Activated effector memory CD4-positive, alpha-beta T cell treated with Interleukin-2 at 50 U/mL for 16 hours (primary cell): ENCODE results near the gene BCAS1.
"Not testable (repeated sequence)": the region's sequence is repeated elsewhere in the genome, so short reads cannot be mapped to it uniquely, and the experiment has no call there.

Source experiments
- DNase-seq: peaks from one replicate; pipeline ENCODE4 v3.0.0-alpha.2; 2020

Gene BCAS1

DNA sequence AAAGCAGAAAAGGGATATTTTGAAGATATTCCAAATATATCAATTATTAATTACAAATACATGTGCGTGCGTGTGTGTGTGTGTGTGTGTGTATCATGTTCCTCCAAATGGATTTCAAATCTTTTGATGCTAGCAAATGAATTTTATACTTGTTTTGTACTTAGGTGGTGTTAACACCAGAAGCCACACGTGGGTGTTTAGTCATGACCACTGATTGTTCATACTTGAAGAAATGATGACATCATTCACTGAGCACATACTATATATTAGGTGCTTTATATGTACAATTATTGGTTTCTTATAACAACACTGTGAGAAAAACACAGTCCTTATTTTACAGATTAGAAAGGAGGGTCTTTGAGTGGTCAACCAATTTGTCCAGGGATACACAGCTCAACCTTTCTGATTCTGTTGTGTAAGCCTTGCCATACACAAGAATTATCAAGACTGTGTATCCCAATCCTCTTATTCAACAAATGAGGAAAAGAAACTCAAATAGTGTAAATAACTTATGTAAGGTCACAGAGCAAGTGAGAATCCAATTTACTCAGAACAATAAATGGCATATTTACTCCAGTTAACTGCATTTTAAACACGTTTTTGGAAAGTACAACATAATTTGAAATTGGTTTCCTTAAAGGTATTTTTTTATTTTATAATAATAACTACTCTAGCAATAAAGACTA, 88.5 kb downstream of the BCAS1 start:
- DNase-seq = no peak

DNA sequence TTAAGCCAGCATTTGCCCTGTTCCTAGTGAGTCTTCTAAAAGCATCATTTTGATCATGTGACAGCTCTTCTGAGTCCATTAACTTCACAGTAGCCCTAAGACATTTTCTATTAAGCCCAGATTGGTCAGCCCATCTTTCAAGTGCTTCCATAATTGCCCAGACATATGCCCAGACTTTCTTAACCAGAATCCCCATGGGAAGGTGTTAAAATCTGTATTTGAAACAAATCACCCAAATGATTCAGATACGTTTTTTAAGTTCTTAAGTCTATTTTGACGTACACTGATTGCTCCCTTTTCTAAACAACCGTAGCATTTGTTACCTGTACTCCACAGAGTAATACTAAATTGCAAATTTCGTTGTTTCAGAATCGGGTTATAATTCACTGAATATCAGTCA, 89.3 kb downstream of the BCAS1 start:
- no peak for DNase-seq

DNA sequence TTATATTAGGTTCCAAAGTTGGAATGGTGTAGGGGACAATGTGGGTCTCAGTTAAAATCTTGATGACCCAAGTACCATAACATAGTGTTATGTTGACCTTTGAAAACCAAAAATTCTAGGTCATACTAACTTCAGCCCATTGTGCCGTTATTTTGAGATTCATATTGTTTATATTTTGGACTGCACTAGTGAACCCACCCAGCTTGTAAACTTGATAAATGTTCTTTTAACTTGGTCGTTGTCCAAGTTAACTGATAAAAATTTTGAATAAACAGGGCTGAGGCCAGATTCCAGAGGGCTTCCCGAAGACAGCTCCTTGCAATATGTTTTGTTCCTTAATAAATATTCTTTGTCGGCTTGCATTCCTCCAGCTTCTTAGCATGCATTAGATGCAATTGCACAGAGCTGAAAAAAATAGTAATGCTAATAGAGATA, 90.3 kb downstream of the BCAS1 start:
- DNase-seq = no peak

DNA sequence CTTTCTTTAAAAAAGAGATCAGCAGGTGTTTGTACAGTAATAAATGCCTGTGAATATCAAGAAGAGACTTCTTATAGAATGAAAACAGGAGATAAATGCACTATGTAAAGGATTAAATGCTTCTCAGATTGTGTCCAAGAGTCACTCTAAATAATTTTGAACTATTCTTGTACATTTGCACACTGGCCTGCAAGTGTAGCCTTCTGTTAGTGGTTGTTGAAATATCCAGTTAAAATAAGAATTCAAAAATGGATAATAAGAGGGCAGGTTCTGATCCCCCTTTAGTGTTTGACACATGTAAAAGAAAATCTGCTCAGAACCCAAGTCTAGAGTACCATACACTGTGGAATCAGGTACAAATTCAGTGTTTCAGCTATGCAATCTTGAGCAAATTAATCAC, 91.9 kb downstream of the BCAS1 start:
- no peak for DNase-seq

DNA sequence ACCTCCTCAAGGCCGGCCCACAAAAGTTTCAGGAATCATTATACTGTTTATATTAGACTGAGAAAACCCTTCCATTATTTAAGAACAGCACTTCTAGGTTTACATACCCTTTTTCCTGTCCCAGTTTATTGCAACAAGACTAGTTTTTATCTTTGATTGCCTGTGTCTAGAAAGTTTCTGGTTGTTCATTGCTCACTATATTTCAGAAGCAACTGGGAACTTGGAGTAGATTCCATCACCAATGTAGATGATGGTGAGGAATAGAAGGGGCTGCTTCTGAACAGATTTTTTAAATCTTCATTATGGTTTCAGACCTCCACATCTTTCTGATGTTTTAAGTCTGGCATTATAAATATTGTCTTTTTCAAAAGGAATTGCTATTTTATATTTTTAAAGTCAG, 93.0 kb downstream of the BCAS1 start:
- DNase-seq = no peak

DNA sequence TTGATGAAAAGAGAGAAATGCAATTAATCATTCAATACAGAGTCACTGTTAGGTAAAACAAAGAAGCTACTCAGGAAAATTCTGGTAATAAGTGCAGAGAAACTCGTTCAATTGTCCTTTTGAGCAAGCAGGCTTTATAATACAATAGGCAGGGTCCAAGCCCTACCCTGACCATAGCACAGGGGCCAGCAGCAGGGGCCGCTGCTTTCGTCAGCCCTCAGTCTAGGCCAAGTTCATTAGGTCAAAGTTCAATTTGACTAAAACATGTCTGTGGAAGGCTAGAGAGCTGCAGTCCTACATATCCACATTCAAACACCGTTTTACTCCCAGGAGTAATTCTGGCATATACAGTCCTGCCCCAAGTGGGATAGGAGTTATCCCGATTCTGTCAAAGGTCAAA, 94.6 kb downstream of the BCAS1 start:
- no peak for DNase-seq

DNA sequence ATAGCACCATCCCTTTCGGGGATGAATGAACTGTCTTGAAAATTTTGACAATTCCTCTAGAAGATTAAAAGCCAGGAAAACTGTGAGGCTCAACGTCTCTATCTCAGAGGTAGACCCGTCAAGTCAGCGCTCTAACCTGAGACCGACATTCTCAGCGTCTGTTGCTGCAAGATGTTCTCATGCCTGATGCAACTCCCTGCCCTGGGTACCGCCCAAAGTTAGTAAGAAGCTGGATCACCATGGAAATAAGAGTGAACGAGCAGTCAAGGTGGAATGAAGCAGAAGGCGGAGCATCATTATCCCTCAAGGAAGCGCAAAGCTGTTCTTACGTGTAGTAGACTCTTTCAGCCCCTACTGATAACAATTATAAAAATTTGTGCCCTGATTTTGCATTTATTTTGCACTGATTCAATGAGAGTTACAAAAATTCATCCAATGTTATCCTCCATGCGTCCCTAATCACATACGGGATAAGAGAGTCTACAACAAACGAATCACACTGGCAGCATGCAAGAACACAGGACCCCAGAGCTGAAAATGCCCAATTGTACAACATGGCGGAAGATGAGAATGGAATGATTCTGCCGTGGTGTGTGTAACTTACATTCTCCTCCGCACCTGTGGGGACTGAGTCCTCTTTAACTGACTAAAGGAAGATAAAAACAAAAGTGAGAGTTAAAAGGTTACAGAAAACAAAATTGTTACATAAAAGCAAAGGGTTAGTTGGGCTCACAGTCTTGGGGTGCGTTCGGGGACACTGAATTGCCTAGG, 95.4 kb downstream of the BCAS1 start:
- no peak for DNase-seq

DNA sequence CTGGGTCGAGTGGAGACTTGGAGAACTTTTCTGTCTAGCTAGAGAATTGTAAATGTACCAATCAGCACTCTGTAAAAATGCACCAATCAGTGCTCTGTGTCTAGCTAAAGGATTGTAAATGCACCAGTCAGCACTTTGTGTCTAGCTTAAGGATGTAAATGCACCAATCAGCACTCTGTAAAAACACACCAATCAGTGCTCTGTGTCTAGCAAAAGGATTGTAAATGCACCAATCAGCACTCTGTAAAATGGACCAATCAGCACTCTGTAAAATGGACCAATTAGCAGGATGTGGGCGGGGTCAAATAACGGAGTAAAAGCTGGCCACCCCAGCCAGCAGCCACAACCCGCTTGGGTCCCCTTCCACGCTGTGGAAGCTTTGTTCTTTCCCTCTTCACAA, 96.5 kb downstream of the BCAS1 start:
- DNase-seq = not testable (repeated sequence)

DNA sequence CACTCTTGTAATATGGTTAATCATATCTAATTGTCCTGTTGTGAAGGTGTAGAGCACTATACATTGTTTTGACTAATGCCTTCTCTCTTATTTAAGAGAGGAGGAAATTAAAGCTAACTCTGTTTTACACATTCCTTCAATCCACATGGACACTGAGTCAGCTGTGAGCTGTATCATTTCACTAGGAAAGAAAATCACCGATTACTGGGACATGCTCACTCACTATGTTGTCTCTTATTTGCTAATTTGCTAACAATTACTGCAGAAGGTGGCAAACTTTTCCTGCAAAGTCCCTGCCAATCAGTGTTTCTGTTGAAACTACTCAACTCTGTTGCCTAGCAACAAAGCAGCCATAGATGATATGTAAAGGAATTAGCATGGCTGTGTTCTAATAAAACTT, 98.2 kb downstream of the BCAS1 start:
- no peak for DNase-seq

DNA sequence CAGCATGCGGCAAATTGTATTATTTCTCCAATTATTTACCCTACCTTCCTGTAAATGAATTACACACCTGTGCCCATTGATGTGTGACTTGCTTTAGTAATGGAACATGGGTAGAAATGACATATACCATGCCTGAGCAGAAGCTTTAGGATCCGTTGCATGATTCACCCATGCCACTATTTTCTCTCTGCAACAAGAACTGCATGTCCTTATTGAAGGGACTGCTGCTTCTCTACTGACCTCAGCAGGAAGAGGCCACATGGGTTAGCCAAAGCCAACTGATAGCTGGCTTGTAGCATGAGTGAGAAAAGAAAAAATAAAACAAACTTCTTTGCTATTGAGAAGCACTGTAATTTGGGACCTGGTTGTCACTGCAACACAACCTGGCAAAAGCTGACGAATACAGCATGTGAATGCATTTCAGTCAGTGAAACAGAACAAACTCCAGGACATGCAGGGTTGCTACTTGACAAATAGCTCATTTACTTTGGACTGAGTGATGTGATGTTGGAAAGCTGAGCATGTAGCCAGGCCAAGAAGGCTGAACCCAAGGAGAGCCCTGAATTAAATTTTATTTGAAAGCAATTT, 99.2 kb downstream of the BCAS1 start:
- DNase-seq = no peak

DNA sequence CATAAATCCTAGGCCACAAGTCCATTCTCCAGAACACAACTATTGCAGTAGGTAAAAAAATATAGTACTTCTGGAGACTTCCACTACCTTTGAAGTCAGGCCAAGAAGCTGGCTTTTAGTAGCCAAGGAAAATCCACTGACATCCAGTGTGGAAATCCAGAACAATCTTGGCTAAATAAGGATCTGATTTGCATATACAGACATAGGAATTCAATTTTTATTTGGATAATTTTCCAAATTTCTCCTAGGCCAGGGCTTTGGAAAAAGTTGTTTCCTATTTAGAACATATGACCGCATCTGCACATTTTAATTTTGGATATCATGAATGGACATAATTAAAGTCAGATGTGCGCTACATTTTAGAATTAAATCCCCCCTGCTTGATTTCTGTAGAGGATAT, 100.2 kb downstream of the BCAS1 start:
- no peak for DNase-seq

DNA sequence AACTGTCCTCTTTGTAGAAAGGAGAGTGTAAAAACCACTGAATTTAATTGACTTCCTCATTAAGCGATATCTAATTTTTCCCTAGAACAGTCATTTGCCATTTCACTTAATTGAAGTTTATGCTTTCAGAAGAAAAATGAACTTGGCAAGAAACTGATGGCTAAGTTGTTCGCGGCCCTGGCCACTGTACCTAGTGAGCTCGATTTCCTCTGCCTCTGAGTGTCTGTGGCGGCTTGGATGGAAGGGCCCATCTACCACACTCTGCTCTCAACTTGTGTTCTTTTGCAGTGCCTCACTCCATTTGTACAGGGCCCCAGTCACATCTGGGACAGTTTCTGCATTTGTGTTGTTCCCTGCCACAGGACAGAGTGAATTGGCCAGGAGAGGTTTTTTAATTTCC, 102.9 kb downstream of the BCAS1 start:
- DNase-seq = no peak

DNA sequence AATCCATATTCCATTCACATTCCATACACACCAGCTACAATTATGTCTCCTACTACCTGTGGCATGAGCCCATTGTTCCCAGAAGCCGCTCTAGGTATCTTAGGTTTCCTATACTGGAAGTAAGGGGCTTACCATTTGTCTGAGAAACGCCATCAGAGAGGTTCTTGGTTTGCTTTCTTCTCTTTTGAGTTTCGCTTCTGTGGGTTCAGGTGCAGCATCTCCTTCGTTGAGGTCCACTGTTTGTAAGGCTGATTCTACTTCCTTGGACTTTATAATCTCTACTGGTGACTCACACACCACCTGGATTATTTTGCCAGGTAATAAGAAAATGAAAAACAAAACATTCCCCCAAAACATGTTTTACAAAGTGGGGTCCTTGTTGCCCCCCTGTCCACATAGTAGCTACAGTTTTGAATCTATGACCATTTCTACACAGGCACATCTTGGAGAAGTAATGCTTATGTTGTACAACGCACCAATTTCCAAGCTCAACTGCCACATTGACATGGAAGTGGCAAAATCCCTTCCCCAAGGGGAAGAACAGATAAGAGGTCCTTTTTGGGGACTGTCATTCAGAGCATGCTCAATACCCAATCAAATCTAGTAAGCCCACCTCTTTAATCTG, 103.5 kb downstream of the BCAS1 start:
- DNase-seq = no peak

DNA sequence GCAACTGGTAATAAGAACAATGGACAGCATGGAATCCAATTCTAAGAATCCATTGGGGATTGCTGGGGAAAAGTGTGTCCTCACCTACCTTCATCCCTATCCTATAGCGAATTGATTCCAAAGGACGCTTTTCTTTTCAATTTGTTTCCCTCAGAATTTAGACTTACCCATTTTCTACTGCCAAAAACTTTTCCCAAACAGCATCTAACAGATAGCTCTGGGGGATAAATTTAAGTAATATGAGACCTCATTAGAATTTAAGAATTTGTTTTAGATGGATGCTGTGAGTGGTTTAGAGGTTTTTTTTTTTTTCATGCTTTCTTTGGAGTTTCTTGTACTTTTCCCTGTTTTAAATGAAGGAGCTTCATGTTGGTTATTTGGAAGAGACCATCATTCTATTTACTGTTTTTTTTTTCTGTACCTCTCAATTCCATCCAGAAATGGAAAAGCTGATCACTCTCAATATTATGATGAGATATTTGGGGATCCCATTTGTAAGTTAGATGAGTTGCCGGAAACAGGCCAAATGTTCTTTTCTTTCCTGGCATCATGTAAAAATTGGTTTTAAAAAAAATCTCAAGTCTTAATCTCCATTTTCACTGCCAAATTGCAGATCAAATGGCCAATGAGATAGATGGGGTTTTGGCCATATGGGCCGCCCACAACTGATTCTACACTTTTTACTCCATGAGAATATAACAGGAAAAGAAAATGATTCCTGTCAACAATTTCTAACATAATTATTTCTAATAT, 105.7 kb downstream of the BCAS1 start:
- DNase-seq = no peak

DNA sequence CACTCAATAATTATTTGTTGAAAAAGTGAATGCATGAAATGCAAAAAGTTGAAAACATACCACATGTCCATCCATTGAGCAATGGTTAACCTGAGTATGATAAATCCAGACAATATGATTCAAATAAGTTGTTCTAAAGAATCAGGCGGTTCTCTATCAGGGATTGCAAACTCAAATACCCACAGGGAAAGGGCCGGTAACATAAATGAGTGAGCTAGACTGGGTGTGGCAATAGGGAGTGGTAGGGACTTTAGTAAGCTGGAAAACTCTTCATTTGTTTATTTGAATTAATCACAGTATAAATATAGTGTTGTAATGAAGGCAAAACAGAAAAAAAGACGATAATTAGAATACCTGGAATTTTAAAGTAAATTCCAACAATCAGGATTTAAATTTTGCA, 106.3 kb downstream of the BCAS1 start:
- DNase-seq = no peak

DNA sequence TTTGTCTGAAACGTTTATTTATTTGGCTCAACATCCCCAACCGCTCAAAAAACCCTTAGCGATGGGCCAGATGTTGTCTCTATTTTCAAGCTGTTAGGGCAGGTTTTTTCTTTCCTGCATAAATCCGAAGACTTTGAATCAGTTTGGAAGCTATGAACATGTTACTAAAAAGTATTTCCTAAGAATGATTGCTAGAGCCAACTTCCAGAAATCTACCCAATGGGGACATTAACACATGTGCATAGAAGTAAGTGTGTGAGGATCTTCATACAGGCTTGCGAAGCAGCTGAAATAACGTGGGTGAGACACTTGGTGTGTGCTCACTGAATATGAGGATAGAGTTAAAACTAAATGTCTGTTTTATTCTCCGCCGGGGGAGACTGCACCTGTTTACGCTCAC, 106.8 kb downstream of the BCAS1 start:
- DNase-seq = no peak

DNA sequence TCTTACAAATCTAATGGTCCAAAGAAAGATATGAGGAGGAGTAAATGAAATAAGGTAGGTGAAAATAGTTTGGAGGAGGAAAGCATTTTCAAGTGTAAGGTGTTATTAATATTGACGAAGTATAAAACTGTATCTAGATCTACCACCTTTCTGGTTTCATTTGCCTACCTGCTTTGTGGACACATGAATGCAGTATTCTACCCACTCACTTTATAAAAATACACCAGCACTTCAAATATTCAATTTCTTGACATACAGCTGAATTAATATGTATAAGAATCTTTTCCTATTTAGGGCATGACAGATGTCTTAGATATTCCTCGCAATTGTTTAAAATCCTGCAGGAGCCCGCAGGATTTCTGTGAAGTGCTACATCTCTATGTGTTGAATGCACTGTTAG, 108.0 kb downstream of the BCAS1 start:
- DNase-seq = no peak

DNA sequence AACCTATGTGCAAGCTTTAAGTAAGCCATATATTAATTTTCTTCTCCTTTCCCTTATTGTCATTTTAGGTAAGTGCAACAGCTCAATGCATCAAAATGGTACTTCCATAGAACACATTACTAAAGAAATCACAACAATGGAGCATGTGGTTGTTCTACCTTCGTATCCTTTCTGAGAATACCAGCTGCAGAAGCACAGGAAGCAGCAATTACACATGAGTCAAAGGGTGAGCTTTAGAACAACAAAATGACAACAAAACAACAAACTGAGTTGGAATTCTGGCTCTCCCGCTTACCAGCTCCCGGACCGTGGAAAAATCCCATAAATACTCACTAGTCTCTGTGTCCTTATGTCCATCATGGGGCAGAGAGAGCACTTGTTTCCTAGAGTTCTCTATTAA, 108.9 kb downstream of the BCAS1 start:
- DNase-seq = no peak

DNA sequence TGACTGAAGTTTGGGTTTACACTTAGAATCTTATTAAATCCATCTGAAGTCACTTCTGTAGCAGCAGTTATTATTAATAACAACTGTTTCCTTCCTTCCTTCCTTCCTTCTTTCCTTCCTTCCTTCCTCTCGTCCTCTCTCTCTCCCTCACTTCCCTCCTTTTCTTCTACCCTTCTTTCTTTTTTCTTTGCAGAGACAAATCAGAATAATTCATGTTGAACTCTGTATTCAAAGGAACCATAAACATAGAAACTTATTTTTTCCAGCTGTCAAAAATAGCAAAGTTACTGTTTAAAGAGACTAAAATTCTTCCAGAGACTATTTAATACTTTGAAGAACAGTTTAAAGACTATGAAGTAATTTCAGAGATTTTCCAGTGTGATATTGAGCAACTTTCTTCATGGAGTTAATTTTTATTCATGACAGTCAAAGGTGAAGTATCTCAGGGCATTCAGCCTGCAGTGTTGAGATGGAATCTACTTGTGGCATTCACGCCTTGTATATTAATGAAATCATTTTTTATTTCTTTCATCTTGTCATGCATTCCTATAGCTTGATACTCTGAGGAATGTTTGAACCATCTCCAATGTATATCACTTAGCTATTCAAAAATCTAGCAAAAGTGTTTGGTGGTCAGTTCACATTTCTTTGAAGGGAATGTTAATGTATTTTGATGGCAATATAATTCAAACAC, 109.7 kb downstream of the BCAS1 start:
- no peak for DNase-seq

DNA sequence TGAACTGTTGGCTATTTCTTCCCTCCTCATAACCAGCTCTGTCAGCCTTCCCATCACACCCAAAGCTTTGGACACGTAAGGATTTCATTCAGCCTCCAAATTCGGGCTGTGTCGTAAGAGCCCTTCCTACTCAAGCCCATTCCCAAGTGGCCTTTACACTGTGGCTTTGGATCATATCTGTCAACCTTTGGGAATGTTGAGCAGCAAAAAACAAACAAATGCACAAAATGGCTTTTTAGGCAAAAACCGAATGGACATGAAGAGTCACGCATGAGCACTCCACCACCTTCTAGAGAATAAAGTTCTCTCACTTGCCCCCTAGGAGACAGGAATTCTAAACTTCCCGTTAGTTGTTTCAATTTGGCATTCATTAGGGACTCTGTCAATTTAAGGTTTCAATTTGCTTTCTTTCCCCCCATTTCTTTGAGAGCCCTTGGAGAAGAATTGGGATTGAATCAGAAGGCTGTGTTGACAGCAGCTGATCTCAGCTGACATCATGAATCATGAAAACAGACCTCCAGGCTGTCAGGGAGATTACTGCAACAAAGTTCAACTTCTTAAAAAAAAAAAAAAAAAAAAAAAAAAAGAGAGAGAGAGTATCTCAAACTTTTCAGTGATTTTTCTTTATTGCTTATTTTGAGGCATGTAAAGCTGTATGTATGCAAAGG, 110.3 kb downstream of the BCAS1 start:
- DNase-seq = no peak

DNA sequence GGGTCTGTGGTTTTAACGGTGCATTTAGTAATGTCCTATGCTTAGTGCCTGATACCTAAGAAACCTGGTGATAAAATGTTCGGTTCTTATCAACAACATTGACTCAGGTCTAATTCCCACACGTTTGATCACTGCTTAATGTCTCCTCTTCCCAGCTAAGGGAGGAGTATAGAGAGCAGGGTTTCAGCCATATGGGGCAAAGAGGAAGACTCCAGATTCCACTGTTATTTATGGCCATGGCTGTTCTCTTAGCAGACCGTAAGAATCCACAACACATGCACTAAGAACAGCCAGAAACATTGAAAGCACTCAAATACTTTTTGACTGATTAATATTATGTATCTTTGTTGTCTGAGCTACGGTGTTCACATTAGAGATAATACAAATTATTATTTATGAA, 112.1 kb downstream of the BCAS1 start:
- DNase-seq = no peak
